ENCODE data around the gene MXD3. TPM values are rescaled to one million over a fixed set of nuclear protein-coding genes. Genes with fewer than 3 reads are reported as not detected.
A peak's percentile ranks its signal among the peaks of the same experiment; 100 is the strongest.

The MXD3 gene
- total RNA-seq, 1 donor from 2014 or later = 29.5 TPM

DNA sequence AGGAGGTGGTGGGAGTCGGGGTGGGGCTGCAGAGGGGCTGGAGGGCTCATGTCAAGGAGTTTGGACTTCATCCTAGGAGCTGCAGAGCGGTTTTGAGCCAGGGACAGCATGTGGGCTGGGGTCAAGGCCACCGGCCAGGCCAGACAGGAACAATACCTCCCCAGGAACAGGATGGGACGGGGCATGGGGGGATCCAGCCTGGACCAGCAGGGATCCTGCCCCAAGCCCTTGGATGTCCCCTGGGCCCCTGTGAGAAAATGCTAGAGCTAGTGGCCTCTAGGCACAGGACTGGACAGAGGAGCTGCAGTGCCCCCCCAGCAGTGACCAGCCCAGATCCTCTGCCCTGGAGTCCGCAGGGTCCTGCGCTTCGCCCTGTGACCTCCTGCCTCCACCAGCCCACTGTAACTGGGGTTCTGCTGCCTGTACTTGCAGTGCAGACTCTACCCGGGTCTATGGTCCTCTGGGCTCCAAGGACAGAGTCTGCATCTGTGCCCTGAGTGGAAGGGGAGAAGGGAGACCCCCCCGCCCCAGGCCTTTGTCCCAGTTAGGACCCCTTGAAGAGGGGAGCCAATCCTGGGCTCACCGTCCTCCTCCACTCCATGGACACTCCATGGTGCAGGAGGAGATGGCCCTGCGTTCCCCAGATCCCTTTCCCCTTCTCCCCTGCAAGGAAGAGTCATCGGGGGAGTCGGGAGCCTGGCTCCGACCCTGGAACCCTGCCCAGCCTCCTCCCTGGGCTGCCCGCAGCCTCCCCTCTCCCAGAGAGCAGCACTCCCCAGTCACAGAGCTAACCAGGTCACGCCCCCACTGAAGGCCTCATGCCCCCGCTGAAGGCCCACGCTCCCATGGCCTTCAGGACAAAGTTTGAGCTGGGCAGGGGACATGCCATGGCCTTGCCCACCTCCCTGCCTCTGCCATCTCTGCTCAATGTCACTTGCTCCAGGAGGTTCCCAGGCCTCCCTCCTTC is 3.0 kb upstream of the MXD3 start:
- Mint-ChIP-seq H3K9me3 (no peaks in the 10 kb centered on the region), H3K4me1 (ENCODE audit: unreplicated experiment) (peaks cover 9% of the 10 kb centered on the region), H3K27ac (no peak overlapping the region)

DNA sequence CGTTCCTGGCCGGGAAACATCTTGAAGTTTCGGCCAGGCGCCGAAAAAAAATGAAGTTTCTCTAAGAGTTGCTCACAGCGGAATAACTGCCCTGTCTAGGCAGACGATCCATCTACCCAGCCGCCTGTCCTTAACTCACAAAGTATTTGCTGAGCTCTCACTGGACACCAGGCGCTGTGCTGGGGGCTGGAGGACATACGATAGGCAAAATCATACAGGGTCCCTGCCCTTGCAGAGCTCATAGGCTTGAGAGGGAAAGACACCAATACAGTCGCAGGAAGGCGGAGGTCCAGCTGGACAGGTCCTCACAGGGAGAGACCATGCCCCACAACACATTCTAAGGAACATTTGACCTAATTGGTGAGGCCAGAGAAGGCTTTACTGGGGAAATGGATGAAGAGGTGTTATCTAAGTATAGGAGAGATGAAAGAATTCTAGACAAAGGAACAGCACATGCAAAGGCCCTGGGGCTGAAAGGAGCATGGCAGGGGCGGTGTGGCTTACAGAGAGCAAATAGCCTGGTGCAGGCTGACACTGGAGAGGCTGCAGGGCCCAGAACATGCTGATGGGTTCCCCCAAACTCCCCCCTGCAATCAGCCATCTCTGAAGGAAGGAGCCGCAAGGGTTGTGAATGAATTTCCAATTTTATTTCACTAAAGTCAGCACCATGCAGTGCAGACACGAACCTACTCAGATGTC is 2.0 kb upstream of the MXD3 start:
- no peaks in the 10 kb centered on the region for H3K27me3 Mint-ChIP-seq
- peak overlapping the region; percentile 22 for H3K4me3 Mint-ChIP-seq
- no peak overlapping the region for H3K27ac Mint-ChIP-seq
- TF ChIP-seq, protein P1, sequence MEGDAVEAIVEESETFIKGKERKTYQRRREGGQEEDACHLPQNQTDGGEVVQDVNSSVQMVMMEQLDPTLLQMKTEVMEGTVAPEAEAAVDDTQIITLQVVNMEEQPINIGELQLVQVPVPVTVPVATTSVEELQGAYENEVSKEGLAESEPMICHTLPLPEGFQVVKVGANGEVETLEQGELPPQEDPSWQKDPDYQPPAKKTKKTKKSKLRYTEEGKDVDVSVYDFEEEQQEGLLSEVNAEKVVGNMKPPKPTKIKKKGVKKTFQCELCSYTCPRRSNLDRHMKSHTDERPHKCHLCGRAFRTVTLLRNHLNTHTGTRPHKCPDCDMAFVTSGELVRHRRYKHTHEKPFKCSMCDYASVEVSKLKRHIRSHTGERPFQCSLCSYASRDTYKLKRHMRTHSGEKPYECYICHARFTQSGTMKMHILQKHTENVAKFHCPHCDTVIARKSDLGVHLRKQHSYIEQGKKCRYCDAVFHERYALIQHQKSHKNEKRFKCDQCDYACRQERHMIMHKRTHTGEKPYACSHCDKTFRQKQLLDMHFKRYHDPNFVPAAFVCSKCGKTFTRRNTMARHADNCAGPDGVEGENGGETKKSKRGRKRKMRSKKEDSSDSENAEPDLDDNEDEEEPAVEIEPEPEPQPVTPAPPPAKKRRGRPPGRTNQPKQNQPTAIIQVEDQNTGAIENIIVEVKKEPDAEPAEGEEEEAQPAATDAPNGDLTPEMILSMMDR (conservative IDR thresholded peaks at IDR 0.05) = no peak
- H3K36me3 Mint-ChIP-seq = peaks cover 5% of the 10 kb centered on the region
- no peak for DNase-seq (ENCODE audit: extremely low spot score, unreplicated experiment)
- peaks cover 9% of the 10 kb centered on the region for H3K4me1 Mint-ChIP-seq (ENCODE audit: unreplicated experiment)
- no peaks in the 10 kb centered on the region for H3K9me3 Mint-ChIP-seq

More for the DNA sequence above, 3.0 kb upstream of the MXD3 start:
- no peak for DNase-seq (ENCODE audit: extremely low spot score, unreplicated experiment)
- Mint-ChIP-seq H3K36me3 (peaks cover 5% of the 10 kb centered on the region), H3K27me3 (no peaks in the 10 kb centered on the region), H3K4me3 (no peak overlapping the region)
- TF ChIP-seq, protein P1 (conservative IDR thresholded peaks at IDR 0.05) = no peak

DNA sequence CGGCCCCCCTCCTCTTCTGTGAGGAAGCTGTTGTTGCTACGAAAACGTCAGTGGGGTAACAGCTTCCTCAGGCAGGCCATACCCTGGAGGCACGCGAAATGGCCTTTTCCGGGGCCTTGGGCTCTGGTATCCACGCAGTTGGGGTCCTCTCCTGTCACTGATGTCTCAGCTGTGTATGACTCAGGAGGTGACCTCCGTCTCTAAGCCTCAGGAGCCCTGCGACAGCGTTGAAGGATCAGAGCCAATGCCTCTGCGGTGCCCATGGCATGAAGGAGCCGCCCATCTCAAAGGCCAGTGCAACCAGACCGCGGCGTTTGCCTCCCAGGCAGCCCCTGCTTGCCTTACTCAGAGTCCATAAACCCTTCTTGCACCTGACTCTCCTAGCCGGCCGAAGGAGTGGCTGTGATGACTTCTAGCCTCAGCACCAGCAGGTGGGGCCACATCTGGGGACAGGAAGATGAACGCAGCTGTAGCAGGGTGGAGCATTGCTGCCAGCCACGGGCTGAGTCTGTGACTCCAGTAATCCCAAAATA is 1.0 kb upstream of the MXD3 start:
- H3K4me3 Mint-ChIP-seq = peak overlapping the region; percentile 86
- peaks cover 9% of the 10 kb centered on the region for H3K4me1 Mint-ChIP-seq (ENCODE audit: unreplicated experiment)
- no peaks in the 10 kb centered on the region for H3K27me3 Mint-ChIP-seq
- DNase-seq (ENCODE audit: extremely low spot score, unreplicated experiment) = peak; percentile 75
- peaks cover 5% of the 10 kb centered on the region for H3K36me3 Mint-ChIP-seq
- no peaks in the 10 kb centered on the region for H3K9me3 Mint-ChIP-seq
- peak overlapping the region; percentile 84 for H3K27ac Mint-ChIP-seq
- TF ChIP-seq, protein P1 (conservative IDR thresholded peaks at IDR 0.05) = no peak

DNA sequence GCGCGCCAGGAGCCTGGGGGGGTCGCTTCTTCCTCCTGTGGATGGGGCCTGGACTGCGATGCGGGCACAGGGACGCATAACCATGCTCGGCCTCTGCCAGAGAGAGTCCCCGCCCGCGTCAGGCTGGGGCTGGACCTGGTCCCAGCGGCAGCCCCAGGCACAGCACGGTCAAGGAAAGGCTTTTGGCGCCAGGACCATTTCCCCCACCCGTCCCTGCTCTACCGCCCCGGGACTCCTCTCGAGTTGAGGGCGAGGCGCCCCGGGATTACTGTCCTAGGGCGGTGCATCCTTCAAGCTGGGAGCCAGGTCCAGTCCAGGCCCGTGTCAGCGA is 341 bp downstream of the MXD3 start:
- H3K9me3 Mint-ChIP-seq = no peaks in the 10 kb centered on the region
- DNase-seq (ENCODE audit: extremely low spot score, unreplicated experiment) = no peak
- peak overlapping the region; percentile 86 for H3K4me3 Mint-ChIP-seq
- H3K36me3 Mint-ChIP-seq = peaks cover 9% of the 10 kb centered on the region
- TF ChIP-seq, protein P1 (conservative IDR thresholded peaks at IDR 0.05) = no peak
- H3K27ac Mint-ChIP-seq = no peak overlapping the region
- H3K27me3 Mint-ChIP-seq = no peaks in the 10 kb centered on the region
- H3K4me1 Mint-ChIP-seq (ENCODE audit: unreplicated experiment) = peaks cover 13% of the 10 kb centered on the region

DNA sequence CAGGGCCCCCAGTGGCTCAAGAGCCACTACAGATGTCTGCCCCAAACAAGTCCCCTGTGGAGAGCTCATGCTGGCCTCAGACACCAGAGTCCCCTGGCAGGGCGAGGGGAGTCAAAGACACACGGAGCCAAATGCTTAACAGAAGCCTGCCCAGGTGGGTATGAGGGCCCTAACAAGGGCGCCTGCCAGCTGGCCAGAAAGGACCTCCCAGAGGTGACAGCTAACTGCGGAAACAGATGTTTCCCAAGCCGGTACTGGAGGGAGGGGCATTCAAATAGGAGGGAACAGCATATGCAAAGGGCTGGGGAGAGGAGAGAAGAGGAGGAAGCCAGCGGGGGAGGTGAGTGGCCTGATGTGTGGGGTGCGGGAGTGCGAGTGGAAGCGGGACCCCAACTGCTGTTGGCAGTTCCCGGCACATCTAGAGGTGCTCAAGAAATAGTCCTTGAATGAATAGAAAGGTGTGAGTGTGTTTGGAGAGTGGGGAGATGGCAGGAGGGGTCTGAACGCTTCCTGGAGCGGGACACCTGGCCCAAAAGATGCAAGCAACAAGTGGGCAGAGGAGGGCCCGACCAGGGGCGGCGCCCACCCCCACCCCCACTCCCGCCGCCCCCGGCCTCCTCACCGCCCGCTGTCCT is 824 bp downstream of the MXD3 start:
- TF ChIP-seq, protein P1 (conservative IDR thresholded peaks at IDR 0.05) = no peak
- DNase-seq (ENCODE audit: extremely low spot score, unreplicated experiment) = no peak
- Mint-ChIP-seq H3K36me3 (peaks cover 7% of the 10 kb centered on the region), H3K27ac (peak overlapping the region; percentile 81), H3K4me3 (peak overlapping the region; percentile 90), H3K27me3 (no peaks in the 10 kb centered on the region), H3K9me3 (no peaks in the 10 kb centered on the region), H3K4me1 (ENCODE audit: unreplicated experiment) (peaks cover 16% of the 10 kb centered on the region)
